C4-2B (cell line): ENCODE results near the gene RBMS3.

ENCODE experiments used
- ZFX ChIP-seq: fragments of 450-650 bp; IDR thresholded peaks from 2 replicates; pipeline ENCODE4 v1.6.1; 2017
- TF ChIP-seq, protein P1 (sequence below): fragments of 450-650 bp; conservative IDR thresholded peaks from 2 replicates; pipeline ENCODE4 v1.5.1; 2017; ENCODE audit warnings: mild to moderate bottlenecking

GRCh38 chr3:29850641-29851040 is 569.8 kb downstream of the RBMS3 start:
- TF ChIP-seq, protein P1, sequence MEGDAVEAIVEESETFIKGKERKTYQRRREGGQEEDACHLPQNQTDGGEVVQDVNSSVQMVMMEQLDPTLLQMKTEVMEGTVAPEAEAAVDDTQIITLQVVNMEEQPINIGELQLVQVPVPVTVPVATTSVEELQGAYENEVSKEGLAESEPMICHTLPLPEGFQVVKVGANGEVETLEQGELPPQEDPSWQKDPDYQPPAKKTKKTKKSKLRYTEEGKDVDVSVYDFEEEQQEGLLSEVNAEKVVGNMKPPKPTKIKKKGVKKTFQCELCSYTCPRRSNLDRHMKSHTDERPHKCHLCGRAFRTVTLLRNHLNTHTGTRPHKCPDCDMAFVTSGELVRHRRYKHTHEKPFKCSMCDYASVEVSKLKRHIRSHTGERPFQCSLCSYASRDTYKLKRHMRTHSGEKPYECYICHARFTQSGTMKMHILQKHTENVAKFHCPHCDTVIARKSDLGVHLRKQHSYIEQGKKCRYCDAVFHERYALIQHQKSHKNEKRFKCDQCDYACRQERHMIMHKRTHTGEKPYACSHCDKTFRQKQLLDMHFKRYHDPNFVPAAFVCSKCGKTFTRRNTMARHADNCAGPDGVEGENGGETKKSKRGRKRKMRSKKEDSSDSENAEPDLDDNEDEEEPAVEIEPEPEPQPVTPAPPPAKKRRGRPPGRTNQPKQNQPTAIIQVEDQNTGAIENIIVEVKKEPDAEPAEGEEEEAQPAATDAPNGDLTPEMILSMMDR, result peak; percentile 19
- no peak for TF ChIP-seq ZFX
